ENCODE data around the gene COL8A2.

COL8A2 gene

DNA sequence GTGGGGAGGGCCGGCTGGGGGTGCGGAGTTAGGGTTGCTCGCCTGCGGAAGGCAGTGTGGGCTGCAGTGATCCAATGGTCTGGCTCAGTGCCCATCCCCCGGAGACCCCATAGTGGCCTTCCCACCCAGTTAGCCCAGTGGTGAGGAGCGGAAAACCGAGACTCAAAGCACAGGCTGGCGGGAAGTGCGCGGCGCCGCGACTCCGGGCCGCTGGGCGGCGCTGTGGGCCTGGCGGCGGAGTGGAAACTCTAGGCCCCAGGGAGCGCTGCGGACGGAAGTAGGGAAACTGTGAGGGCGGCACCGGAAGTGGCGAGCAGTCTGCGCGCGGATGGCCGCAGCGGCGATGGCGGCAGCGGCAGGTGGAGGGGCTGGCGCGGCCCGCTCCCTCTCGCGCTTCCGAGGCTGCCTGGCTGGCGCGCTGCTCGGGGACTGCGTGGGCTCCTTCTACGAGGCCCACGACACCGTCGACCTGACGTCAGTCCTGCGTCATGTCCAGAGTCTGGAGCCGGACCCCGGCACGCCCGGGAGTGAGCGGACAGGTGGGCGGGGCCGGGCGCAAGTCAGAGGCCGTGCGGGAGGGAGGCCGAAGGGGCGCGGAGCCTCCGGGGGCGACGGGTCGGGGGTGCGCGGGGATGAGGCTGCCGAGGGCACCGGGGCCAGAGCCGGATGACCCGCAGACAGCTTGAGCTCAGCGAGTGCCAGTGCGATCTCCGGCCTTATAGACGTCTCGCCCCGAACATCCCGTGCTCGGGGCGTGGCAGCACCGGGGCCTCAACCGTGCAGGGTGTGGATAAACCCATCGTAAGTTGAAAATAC, 36.2 kb downstream of the COL8A2 start, which contains the start of gene ADPRS:
Gene ADPRS, plus strand, starts transcription at position 316 of the 816 bp plus-strand sequence. Its CDS starts 13 bp downstream, at position 329.
- peak; percentile 83 to 87 for DNase-seq

DNA sequence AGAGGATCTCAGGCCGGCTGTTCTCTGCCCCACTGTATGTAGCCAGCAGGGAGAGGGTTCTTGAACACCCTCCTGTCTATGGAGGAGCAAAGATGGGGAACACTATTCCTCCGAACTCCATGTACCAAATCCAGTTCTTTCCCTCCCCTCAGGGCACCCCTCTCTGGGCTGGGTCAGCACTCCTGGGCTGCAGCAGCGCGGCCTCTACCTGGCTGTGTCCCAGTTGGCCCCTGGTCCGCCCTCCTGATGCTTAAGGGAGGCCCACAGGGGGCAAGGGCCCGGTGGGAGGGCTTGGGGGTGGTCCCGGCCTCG, 36.8 kb downstream of the COL8A2 start:
- DNase-seq: no peak

DNA sequence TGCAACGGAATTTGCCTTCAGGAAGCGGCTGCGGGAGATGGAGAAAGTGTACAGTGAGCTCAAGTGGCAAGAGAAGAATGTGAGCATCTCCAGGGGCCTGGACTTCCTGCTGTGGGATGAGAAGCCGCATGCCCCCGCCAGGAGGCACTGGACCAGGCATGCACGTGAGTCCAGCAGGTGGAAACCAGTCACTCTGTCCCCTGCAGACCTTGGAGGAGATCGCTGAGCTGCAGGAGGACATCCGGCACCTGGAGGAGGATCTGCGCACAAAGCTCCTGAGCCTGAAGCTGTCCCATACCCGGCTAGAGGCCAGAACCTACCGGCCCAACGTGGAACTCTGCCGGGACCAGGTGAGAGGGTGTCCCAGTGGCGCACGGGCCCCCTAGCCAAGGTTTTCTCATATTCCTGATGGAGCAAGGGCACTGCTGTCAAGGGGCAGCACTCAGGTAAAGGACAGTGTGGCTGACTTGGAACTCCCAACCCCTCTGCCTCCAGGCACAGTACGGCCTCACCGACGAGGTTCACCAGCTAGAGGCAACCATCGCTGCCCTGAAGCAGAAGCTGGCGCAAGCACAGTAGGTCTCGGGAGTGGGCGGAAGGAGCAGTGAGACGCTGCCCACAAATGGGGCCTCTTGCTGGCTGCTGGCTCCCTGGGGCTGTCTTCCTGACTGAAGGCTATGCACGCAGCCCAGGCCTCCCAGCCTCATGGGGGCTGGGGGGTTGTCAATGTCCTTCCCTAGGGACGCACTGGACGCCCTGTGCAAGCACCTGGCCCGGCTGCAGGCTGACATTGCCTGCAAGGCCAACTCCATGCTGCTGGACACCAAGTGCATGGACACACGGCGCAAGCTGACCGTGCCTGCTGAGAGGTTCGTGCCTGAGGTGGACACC, 37.5 kb downstream of the COL8A2 start:
- no peak for DNase-seq

DNA sequence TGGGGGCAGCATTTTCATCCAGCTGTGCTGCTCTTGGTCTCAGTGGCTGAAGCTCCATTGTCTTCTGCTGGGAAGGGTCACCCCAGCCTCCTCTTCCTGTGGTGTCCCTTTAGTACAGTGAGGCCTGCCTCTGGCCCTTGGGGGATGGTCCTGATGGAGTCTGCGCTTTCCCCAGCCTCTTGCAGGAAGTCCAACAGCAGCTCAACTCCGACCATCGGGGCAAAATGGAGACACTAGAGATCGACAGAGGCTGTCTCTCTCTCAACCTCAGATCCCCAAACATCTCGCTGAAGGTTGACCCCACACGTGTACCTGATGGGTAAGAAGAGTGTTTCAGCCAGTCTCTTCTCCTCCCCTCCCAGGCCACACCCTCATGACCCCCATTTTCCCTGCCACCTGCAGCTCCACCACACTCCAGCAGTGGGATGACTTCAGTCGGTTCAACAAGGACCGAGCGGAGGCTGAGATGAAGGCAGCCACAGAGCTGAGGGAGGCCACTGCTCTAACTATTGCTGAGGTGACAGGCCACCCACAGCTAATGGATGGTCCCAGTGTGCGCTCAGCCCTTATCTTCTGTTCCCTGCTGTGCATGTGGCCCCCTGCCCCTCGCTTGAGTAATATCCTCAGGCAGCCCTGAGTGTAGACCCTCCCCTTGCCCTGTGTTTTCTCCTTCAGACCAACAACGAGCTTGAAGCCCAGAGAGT, 38.3 kb downstream of the COL8A2 start:
- no peak for DNase-seq

DNA sequence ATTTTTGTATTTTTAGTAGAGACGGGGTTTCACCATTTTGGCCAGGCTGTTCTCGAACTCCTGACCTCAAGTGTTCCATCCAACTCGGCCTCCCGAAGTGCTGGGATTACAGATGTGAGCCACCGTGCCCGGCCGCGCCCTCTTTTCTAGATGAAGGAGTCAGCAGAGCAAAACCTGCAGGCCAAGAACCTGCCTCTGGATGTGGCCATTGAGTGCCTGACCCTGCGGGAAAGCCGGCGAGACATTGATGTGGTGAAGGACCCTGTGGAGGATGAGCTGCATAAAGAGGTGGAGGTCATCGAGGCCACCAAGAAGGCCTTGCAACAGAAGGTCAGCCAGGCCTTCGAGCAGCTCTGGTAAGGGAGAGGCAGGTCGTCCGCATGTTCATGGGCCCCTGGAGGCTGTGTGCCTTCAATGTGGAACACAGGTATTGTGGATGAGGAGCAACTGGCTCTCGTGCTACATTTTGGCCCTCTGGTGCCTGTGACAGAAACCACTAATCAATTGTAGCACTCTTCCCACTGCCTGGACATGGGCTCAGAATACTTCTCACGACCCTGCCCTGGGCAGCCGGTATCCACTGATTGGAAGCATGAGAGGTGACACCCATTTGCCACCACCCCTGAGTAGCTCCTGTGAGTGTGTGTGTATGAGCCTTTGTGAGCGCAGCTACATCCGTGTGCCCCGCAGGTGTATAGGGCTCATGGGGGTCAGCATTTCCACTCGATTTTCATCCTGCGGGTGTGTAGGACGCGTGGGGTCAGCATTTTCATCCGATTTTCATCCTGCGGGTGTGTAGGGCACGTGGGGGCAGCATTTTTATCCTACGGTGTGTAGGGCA, 39.1 kb downstream of the COL8A2 start:
- DNase-seq: no peak

DNA sequence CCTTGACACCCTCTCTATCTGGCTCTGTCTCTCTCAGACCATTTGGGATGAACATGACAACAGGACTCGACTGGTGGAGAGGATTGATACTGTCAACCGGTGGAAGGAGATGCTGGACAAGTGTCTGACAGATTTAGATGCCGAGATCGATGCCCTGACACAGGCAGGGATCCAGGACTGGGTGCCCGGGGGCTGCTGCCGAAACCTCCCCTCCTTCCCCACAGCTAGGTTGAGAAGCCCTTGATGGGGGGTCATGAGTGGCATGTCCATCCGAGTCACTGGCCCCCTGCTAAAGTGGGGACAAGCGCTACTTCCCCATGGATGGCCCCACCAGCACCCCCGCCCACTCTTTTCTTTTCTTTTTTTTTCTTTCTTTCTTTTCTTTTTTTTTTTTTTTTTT, 39.9 kb downstream of the COL8A2 start:
- DNase-seq: no peak

DNA sequence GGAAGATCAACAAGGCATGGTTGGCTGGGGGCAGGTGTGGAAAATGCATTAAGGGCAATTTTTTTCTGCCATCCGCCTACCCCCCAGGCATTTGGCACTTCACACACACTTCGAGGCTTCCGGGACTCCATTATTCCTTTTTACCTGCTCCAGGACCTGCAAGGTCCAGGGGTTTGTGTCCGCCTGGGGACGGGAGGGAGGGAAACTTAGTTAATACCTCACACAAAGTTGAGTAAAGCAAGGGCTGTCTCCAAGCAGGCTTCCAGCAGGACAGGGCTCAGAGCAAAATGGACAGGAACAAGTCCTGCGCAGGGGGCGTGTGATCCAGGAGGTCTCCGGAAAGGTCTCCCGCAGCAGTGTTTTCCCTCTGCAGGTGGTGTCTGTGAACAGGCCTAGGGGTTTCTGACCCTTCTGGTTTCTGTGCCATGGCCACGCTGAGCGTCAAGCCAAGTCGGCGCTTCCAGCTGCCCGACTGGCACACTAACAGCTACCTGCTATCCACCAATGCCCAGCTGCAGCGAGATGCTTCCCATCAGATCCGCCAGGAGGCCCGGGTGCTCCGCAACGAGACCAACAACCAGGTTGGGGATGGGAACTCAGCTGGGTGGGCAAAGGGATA, 40.4 kb downstream of the COL8A2 start:
- no peak for DNase-seq

DNA sequence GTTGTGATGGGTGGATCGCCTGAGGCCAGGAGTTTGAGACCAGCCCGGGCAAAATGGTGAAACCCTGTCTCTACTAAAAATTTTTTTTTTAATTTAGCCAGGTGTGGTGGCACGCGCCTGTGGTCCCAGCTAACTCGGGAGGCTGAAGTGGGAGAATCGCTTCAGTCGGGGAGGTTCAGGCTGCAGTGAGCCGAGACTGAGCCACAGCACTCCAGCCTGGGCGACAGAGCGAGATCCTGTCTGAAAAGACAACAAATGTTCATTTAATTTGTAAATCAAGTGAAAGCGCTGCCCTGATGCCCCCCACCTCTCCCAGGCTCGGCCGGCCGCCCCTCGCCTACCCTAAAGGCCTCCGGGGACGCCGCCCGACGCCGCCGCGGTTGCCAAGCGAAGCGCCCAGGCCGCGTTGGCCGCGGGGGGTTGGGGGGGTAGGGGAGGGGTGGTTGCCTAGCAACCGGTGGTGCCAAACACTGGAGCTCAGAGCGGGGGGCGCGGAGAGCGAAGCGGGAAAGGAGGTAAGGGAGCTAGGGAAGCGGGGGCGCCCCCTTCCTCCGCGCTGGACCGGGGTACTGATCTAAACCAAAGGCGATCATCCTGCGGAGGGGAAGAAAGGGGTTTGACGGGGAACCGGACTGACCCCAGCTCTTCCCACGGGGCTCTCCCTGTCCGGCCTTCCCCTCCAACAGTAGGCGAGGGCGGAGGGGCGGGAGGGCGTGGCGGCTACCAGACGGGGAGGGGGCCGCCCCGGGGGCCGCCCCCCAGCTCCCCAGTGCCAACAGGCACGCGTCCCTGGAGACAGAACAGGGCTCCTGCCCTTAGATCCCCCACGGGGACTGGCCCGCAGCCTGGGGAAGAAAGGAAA, 41.2 kb downstream of the COL8A2 start, which contains the start of gene TEKT2:
Gene TEKT2, plus strand, starts transcription at position 460 of the 862 bp plus-strand sequence. CDS start 828 bp downstream, outside the sequence.
- DNase-seq: peak; percentile 26 to 60

DNA sequence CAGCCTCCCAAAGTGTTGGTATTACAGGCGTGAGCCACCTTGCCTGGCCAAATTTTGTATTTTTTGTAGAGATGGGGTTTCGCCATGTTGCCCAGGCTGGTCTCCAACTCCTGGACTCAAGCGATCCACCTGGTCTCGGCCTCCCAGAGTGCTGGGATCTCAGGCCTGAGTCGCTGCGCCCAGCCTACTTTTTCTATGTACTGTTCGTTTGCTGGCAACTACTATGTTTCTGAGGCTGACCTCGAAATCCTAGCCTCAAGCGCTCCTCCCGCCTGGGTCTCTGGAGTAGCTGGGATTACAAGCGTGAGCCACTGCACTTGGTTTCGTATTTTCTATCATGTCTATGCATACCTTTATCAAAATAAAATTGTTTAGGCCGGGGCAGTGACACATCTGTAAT, 41.8 kb downstream of the COL8A2 start:
- DNase-seq: no peak

DNA sequence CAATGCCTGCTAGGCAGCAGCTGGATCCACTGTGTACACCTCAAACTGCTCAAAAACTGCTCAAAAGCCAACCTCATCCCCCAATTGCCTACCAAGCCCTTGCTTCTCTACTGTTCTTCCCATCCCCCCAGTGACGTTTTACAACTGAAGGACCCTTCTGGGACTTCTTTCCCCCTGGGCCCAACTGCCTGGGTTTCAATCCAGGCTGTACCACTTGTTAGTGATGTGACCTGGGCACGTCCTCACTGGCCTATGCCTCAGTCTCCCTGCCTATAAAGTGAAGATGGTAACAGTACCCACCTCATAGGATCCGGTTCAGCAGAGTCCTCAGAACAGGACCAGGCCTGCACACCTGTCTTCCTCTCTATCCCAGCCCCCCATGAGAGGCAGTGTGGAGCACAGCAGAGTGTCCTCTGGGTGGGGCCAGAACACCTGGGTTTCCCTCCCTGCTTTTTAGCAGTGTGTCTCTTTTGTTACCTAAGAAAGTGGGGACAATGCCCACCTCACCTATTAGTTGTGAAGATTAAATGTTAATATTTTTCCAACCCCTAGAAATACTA, 43.0 kb downstream of the COL8A2 start:
- DNase-seq: no peak

DNA sequence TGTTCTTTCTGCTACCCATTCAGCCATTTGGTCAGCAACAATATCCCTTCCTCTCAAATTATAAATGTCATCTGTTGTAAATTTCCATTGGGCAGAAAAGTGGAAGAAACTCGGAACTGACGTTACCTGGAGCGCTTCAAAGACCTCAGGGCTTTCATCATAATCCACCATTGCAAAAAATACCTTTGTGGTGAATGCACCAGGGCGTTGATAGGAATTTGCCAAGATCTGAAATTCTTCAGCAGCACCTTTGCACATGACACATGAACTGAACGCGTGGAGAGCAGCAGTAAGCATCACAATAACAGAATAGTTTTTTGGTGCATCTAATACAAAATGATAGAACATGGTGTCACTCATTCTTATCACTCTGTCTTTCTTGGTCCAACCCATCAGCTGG, 44.2 kb downstream of the COL8A2 start:
- no peak for DNase-seq

DNA sequence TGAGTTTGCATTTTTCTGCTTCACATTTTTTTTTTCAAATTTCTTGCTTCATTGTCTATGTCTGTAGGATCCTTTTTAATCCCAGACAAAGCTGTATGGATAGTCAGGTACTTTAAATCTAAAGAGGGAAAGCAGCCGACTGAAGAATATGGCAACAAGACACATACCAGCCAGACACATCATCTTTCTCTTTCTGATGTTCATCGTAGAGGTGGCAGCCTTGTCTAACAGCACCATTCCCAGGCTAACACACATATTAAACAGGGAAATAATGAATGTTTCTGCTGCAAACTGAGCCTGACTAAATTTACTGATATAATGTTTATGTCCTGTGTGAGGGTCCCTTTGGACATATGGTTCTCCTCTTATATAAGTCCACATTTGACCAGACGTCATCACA, 44.8 kb downstream of the COL8A2 start:
- no peak for DNase-seq

DNA sequence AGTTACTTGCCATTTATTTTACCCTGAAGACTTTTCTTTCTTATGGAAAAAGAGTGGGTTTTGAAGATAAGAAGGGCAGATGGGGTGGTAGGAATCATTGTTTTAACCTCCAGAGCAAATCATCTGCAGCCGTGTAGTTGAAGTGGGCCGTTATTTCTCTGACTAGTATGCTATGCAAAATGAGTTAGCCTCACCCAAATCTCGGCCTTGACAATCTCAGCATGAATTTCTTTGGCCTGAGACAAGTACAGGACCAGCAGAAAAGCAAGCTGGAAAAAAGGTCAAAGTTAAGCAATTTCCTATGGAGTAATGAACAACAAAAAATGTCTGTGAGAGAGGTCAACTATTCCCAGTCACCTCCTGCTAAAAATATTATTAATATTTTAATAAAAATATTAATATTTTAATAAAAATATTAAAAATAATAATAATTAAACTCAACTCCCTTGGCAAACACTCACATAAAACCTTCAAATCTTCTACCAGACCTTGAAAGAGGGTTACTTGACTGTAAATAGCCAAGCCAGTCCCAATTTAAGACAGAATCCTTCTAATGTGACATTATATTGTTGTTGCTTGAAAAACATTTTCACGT, 47.9 kb downstream of the COL8A2 start:
- no peak for DNase-seq

DNA sequence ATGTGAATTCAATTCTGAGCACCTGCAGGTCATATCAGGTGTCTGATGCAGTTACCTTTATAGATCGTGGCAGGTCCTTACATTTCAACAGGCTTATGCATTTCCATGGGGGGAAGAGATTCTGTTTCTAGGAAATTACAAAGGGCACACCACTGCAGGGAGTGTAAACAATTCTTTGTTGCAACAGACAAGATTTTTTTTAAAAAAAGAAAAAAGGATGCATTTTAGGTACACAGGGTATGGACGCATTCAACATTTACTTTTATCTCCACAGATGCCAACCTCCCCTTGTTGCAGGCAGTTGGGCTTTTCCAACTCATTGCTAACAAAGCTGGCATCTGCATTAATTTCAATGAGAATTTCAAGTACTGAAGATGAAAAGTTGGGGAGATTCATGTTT, 54.7 kb downstream of the COL8A2 start:
- no peak for DNase-seq

DNA sequence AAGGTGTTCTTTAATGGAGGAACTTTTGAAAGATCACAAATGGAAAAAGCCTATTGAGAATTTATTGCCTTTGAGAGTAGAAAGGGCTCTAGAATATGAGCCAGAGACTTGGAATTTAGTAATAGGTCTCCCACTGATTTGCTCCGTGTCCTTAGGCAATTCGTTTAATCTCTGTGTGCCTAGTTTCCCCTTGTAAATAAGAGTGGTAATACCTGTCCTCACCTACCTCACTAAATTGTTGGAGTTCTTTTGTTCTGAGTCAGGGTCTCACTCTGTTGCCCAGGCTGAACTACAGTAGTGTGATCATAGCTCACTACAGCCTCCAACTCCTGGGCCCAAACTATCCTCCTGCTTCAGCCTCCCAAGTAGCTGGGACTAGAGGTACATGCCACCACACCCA, 56.2 kb downstream of the COL8A2 start:
- DNase-seq: no peak

DNA sequence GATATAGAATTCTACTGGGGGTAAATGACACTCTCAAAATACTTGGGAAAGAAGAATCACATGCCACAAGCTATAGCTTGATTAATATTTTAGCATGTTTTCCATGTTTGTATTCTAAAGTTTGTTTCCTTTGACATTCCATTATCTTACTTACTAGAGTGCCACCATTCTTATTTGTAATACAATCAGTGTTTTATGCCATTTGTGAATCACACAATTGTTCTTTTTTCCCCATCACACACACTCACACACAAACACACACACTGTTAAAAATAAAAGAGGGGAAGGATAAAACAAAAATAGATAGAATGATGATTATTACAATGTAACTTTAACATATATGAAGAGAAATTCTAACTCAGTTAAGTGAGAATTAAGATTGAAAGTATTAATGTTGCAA, 57.2 kb downstream of the COL8A2 start:
- peak in 1 of 2 donors; percentile 54 for DNase-seq

DNA sequence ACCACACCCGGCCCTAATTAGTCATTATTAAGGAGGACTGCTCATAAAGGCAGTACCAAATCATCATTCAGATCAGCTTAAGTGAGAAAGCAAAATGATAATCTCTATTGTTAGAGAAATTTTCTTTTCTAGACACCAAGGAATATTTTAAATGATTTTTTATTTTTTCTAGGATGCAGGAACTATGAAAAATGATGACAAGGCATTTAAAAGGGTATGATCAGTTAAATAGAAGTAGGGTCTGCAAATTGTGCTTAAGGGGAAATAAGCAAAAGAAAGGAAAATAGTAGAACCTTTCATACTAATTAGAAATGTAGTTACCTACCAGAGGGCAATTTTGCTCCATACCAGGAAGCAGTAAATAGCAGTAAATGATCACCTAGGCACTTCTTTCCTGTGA, 62.7 kb downstream of the COL8A2 start:
- DNase-seq: no peak

DNA sequence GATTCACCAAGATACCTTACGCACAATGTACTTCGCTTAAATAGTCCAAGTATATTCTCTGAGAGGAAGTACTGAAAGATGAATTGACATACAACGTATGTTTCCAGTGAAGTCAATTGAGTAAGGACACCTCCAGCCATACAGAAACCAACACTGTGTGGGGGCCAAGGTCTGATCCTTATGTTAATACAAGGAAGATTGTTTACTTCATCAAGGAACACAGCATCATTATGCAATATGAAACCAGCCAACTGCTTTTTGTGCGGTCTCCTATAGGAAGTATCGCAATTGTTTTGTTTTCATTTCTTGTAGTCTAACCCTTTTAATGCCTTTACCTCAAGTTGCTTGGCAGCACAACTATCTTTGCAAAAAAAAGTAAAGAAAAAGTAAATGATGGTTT, 69.3 kb downstream of the COL8A2 start:
- no peak for DNase-seq

DNA sequence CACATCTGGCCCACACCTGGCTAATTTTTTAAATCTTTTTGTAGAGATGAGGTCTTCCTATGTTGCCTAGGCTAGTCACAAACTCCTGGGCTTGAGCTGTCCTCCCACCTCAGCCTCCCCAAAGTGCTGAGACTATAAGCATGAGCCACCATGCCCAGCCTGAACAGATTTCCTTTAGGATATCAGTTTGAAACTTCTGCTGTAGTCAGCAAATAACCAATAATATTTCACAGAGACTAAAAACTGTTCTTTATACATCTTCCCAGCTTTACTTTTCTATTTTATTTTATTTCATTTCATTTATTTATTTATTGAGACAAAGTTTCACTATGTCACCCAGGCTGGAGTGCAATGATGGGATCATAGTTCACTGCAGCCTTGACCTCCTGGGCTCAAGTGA, 71.0 kb downstream of the COL8A2 start:
- DNase-seq: no peak

DNA sequence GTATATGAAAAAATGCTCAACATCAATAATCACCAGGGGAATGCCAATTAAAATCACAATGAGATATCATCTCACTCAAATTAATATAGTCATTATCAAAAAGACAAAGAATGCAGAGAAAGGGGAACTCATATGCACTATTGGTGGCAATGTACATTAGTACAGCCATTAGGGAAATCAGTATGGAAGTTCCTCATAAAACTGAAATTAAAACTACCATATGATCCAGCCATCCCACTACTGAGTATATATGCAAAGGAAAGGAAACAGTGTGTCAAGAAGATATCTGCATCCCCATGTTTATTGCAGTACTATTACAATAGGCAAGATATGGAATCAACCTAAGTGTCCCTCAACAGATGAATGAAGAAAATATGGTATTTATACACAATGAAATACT, 73.2 kb downstream of the COL8A2 start:
- DNase-seq: no peak

Data from hippocampal formation (tissue), 2 donors.